SU-DHL-6 (cell line): ENCODE results near the gene SLC16A6.
"Not testable (repeated sequence)": the region's sequence is repeated elsewhere in the genome, so short reads cannot be mapped to it uniquely, and the experiment has no call there.

ENCODE experiments used
- H2AFZ ChIP-seq: fragments of 200-600 bp; sonication (generic); 2 replicates; pipeline ENCODE4 v1.6.1; 2014; ENCODE audit warnings: low read depth, mild to moderate bottlenecking, moderate library complexity, mixed read lengths, antibody characterized with exemption, low read length; ENCODE audit not compliant: severe bottlenecking
- H3F3A ChIP-seq: fragments of 200-600 bp; shearing (Covaris generic); 2 replicates; pipeline ENCODE4 v1.6.0; 2016; ENCODE audit warnings: antibody characterized with exemption, mild to moderate bottlenecking; ENCODE audit not compliant: insufficient read depth
- H3K27ac ChIP-seq: fragments of 200-600 bp; sonication (generic); 2 replicates; pipeline ENCODE4 v1.5.1; 2016; ENCODE audit warnings: low read depth, mild to moderate bottlenecking, low read length, moderate library complexity, mixed read lengths
- H3K27me3 ChIP-seq: fragments of 200-600 bp; sonication (generic), shearing (Covaris generic); 2 replicates; pipeline ENCODE4 v1.6.0; 2014; ENCODE audit warnings: mild to moderate bottlenecking, low read length
- H3K36me3 ChIP-seq: fragments of 200-600 bp; sonication (generic); 2 replicates; pipeline ENCODE4 v1.6.1; 2014; ENCODE audit warnings: mild to moderate bottlenecking, low read length, mixed read lengths
- H3K4me2 ChIP-seq: fragments of 300-600, 200-600 bp; shearing (Covaris generic), sonication (generic); 2 replicates; pipeline ENCODE4 v1.6.0; 2014; ENCODE audit warnings: low read length, low read depth, mild to moderate bottlenecking; ENCODE audit not compliant: poor library complexity, severe bottlenecking
- H3K4me3 ChIP-seq: fragments of 200-600 bp; sonication (generic); 2 replicates; pipeline ENCODE4 v1.5.1; 2014; ENCODE audit warnings: antibody characterized with exemption, low read length, mild to moderate bottlenecking, mixed read lengths; ENCODE audit not compliant: insufficient read depth, poor library complexity, severe bottlenecking
- H3K79me2 ChIP-seq: fragments of 200-600 bp; sonication (generic); 2 replicates; pipeline ENCODE4 v1.6.1; 2014; ENCODE audit warnings: mild to moderate bottlenecking, low read length, moderate library complexity; ENCODE audit not compliant: insufficient read depth
- H3K9ac ChIP-seq: fragments of 200-600 bp; sonication (generic); 2 replicates; pipeline ENCODE4 v1.7.0; 2014; ENCODE audit warnings: mild to moderate bottlenecking, low read length
- H3K9me2 ChIP-seq: fragments of 200-600 bp; sonication (generic); replicated peaks from 2 replicates; pipeline ENCODE4 v1.6.1; 2014; ENCODE audit warnings: low read length; ENCODE audit not compliant: insufficient read depth
- H3K9me3 ChIP-seq: fragments of 200-600 bp; sonication (generic); 2 replicates; pipeline ENCODE4 v1.6.1; 2014; ENCODE audit warnings: low read length, mixed read lengths; ENCODE audit not compliant: insufficient read depth
- H4K20me1 ChIP-seq: fragments of 200-600 bp; sonication (generic); 2 replicates; pipeline ENCODE4 v1.6.1; 2014; ENCODE audit warnings: low read depth, mild to moderate bottlenecking, antibody characterized with exemption, low read length, moderate library complexity, mixed read lengths
- EZH2phosphoT487 ChIP-seq: fragments of 200-600 bp; sonication (generic), shearing (Covaris generic); conservative IDR thresholded peaks from 2 replicates; pipeline ENCODE4 v1.6.1; 2018; ENCODE audit warnings: mild to moderate bottlenecking, antibody characterized with exemption, low read length, moderate library complexity, mixed read lengths
- TF ChIP-seq, protein P1 (sequence below): fragments of 200-600 bp; sonication (generic); IDR thresholded peaks from one replicate; pipeline ENCODE4 v1.5.1; 2017; ENCODE audit warnings: antibody characterized with exemption, mild to moderate bottlenecking, low read length, moderate library complexity; ENCODE audit not compliant: insufficient read depth, poor library complexity, severe bottlenecking

Gene SLC16A6

DNA sequence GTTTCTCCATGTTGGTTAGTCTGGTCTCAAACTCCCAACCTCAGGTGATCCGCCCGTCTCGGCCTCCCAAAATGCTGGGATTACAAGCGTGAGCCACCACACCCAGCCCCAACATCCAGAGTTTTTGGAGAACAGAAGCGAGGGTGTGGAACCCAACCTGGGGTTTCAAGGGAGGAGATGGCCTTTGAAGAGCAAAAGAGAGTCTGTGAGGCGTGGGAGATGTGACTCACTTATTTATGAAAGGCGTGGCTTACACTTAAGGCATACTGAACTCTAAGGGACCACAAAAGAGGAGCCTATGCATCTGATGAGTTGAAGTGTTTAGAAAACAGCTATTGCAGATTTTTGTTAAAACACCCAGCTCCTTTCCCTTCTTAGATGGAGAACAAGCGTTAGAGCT lies 19.2 kb upstream of the SLC16A6 start:
- Histone ChIP-seq H3K9me3 (no peaks in the 10 kb centered on the region), H3K9me2 (no peaks in the 10 kb centered on the region), H3K36me3 (no peaks in the 10 kb centered on the region), H3K27ac (no peak overlapping the region), H3K79me2 (no peaks in the 10 kb centered on the region), H3K4me2 (no peak overlapping the region), H4K20me1 (no peaks in the 10 kb centered on the region), H3K27me3 (no peaks in the 10 kb centered on the region), H3F3A (no peaks in the 10 kb centered on the region), H3K9ac (no peak overlapping the region), H3K4me3 (no peak overlapping the region), H2AFZ (no peak overlapping the region)
- TF ChIP-seq, protein P1, sequence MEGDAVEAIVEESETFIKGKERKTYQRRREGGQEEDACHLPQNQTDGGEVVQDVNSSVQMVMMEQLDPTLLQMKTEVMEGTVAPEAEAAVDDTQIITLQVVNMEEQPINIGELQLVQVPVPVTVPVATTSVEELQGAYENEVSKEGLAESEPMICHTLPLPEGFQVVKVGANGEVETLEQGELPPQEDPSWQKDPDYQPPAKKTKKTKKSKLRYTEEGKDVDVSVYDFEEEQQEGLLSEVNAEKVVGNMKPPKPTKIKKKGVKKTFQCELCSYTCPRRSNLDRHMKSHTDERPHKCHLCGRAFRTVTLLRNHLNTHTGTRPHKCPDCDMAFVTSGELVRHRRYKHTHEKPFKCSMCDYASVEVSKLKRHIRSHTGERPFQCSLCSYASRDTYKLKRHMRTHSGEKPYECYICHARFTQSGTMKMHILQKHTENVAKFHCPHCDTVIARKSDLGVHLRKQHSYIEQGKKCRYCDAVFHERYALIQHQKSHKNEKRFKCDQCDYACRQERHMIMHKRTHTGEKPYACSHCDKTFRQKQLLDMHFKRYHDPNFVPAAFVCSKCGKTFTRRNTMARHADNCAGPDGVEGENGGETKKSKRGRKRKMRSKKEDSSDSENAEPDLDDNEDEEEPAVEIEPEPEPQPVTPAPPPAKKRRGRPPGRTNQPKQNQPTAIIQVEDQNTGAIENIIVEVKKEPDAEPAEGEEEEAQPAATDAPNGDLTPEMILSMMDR = no peak
- no peak for TF ChIP-seq EZH2phosphoT487

DNA sequence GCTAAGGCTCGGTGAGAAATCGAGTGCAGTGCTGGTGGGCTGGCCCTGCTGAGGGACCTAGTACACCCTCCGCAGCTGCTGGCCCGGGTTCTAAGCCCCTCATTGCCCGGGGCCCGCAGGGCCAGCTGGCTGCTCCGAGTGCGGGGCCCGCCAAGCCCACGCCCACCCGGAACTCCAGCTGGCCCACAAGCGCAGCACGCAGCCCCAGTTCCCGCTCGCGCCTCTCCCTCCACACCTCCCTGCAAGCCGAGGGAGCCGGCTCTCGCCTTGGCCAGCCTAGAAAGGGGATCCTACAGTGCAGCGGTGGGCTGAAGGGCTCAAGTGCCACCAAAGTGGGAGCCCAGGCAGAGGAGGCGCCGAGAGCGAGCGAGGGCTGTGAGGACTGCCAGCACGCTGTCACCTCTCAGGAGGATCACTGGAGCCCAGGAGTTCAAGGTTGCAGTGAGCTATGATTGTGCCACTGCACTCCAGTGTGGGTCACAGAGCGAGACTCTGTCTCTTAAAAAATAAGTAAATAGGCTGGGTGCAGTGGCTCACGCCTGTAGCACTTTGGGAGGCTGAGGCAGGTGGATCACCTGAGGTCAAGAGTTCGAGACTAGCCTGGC lies 18.2 kb upstream of the SLC16A6 start:
- not testable (repeated sequence) for H3K27me3 ChIP-seq, H2AFZ ChIP-seq, H4K20me1 ChIP-seq, H3K79me2 ChIP-seq, H3K4me3 ChIP-seq, H3K9me2 ChIP-seq, H3F3A ChIP-seq, H3K9ac ChIP-seq, H3K4me2 ChIP-seq, H3K27ac ChIP-seq, H3K36me3 ChIP-seq, H3K9me3 ChIP-seq

DNA sequence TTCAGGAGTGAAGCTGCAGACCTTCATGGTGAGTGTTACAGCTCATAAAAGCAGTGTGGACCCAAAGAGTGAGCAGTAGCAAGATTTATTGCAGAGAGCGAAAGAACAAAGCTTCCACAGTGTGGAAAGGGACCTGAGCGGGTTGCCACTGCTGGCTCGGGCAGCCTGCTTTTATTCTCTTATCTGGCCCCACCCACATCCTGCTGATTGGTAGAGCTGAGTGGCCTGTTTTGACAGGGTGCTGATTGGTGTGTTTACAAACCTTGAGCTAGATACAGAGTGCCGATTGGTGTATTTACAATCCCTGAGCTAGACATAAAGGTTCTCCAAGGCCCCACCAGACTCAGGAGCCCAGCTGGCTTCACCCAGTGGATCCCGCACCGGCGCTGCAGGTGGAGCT lies 17.6 kb upstream of the SLC16A6 start:
- not testable (repeated sequence) for H3K27me3 ChIP-seq, H2AFZ ChIP-seq, H3K79me2 ChIP-seq, H3K9me2 ChIP-seq, H4K20me1 ChIP-seq, H3F3A ChIP-seq, H3K27ac ChIP-seq, H3K4me3 ChIP-seq, H3K4me2 ChIP-seq, H3K9ac ChIP-seq, H3K36me3 ChIP-seq, H3K9me3 ChIP-seq

- Histone ChIP-seq H4K20me1 (no peaks in the 10 kb centered on the region), H3K4me2 (no peak overlapping the region), H3K79me2 (no peaks in the 10 kb centered on the region), H3K9me3 (no peaks in the 10 kb centered on the region), H3K4me3 (no peak overlapping the region), H3K9me2 (no peaks in the 10 kb centered on the region), H3K27me3 (no peaks in the 10 kb centered on the region), H3K27ac (no peak overlapping the region), H2AFZ (no peak overlapping the region), H3K36me3 (no peaks in the 10 kb centered on the region), H3K9ac (no peak overlapping the region), H3F3A (no peaks in the 10 kb centered on the region)
- no peak for TF ChIP-seq EZH2phosphoT487
- TF ChIP-seq, protein P1 = no peak
Measured at GRCh38 chr17:68307443-68307842, 16.5 kb upstream of the SLC16A6 start.
